HG02943 (cell line): ENCODE measurements around the gene GINS2.

ENCODE experiments used
- ATAC-seq: cut with Tn5 transposase; IDR thresholded peaks from one replicate; pipeline ENCODE4 v1.9.1; 2021; ENCODE audit warnings: mild to moderate bottlenecking, low read depth, moderate library complexity; ENCODE audit not compliant: unreplicated experiment

Gene GINS2

GRCh38 chr16:85716680-85717038, 27.9 kb upstream of the GINS2 start:
- no peak for ATAC-seq

GRCh38 chr16:85716022-85716679, 27.4 kb upstream of the GINS2 start:
- ATAC-seq: no peak

GRCh38 chr16:85715169-85716021, 26.6 kb upstream of the GINS2 start:
- ATAC-seq: no peak

GRCh38 chr16:85712801-85713200, 24.0 kb upstream of the GINS2 start:
- no peak for ATAC-seq

- no peak for ATAC-seq
Measured at GRCh38 chr16:85711982-85712587, 23.3 kb upstream of the GINS2 start.

GRCh38 chr16:85710732-85711131, 22.0 kb upstream of the GINS2 start:
- no peak for ATAC-seq

- no peak for ATAC-seq
Measured at GRCh38 chr16:85709766-85710585, 21.2 kb upstream of the GINS2 start.

- no peak for ATAC-seq
Measured at GRCh38 chr16:85708338-85708737, 19.6 kb upstream of the GINS2 start.

- no peak for ATAC-seq
Measured at GRCh38 chr16:85707528-85708095, 18.9 kb upstream of the GINS2 start.

- ATAC-seq: no peak
Measured at GRCh38 chr16:85706449-85707034, 17.8 kb upstream of the GINS2 start.

GRCh38 chr16:85704900-85705846, 16.4 kb upstream of the GINS2 start:
- no peak for ATAC-seq

- ATAC-seq: no peak
Measured at GRCh38 chr16:85704011-85704410, 15.3 kb upstream of the GINS2 start.

- ATAC-seq: no peak
Measured at GRCh38 chr16:85699628-85700027, 10.9 kb upstream of the GINS2 start.

- no peak for ATAC-seq
Measured at GRCh38 chr16:85698935-85699558, 10.3 kb upstream of the GINS2 start.

- ATAC-seq: no peak
Measured at GRCh38 chr16:85698459-85698891, 9.7 kb upstream of the GINS2 start.

- ATAC-seq: no peak
Measured at GRCh38 chr16:85697431-85697830, 8.7 kb upstream of the GINS2 start.

GRCh38 chr16:85696781-85697180, 8.0 kb upstream of the GINS2 start:
- no peak for ATAC-seq
